Fibroblast of the aortic adventitia (primary cell): ENCODE results near the gene NRIP2. TPM values are rescaled to one million over a fixed set of nuclear protein-coding genes. Genes with fewer than 3 reads are reported as not detected.

ENCODE experiments used
- DNase-seq: peaks from one replicate; pipeline ENCODE4 v3.0.0-alpha.2; 2010; ENCODE audit warnings: low read depth
- H3K4me3 ChIP-seq: 2 replicates; pipeline ENCODE4 v1.5.1; 2011; ENCODE audit warnings: low read depth, mild to moderate bottlenecking, control low read depth, low read length, moderate library complexity
- CTCF ChIP-seq: IDR thresholded peaks from 2 replicates; pipeline ENCODE4 v1.5.1; 2011; ENCODE audit warnings: mild to moderate bottlenecking, low read length, control low read depth, inconsistent platforms; ENCODE audit not compliant: insufficient read depth
- total RNA-seq: library from RNA; depleted of rRNA; stranded (reverse); fragments of >200 nt; gene quantifications from 2 replicates; pipeline ENCODE4 v1.2.3, GENCODE V29; 2012; ENCODE audit warnings: low replicate concordance

The NRIP2 gene
- total RNA-seq, 1 donor, result not detected

GRCh38 chr12:2833810-2834209 lies 1.0 kb downstream of the NRIP2 start:
- no peak overlapping the region for H3K4me3 ChIP-seq
- no peak for DNase-seq
- no peak for TF ChIP-seq CTCF

- no peak for DNase-seq
- TF ChIP-seq CTCF, result no peak
- H3K4me3 ChIP-seq, result no peak overlapping the region
Measured at GRCh38 chr12:2833327-2833726, 1.5 kb downstream of the NRIP2 start.

GRCh38 chr12:2832550-2833127 lies 2.2 kb downstream of the NRIP2 start:
- no peak for DNase-seq
- TF ChIP-seq CTCF, result no peak
- H3K4me3 ChIP-seq, result no peak overlapping the region

GRCh38 chr12:2829275-2829674 lies 5.6 kb downstream of the NRIP2 start:
- H3K4me3 ChIP-seq, result no peak overlapping the region
- no peak for TF ChIP-seq CTCF
- no peak for DNase-seq

- H3K4me3 ChIP-seq, result no peak overlapping the region
- no peak for DNase-seq
- TF ChIP-seq CTCF, result no peak
Measured at GRCh38 chr12:2826721-2827515, 7.9 kb downstream of the NRIP2 start.

- no peak overlapping the region for H3K4me3 ChIP-seq
- no peak for TF ChIP-seq CTCF
- no peak for DNase-seq
Measured at GRCh38 chr12:2826036-2826435, 8.8 kb downstream of the NRIP2 start.
